Mucosa of rectum (tissue), 2 donors: Measurements from ENCODE around the gene DLD.
A peak's percentile ranks its signal among the peaks of the same experiment; 100 is the strongest.
"Not testable (repeated sequence)": the region's sequence is repeated elsewhere in the genome, so short reads cannot be mapped to it uniquely, and the experiment has no call there.

ENCODE experiments used
- H3K27ac ChIP-seq, 2 donors: one replicate each; pipeline ENCODE4 v1.7.0; 2013; ENCODE audit warnings: inconsistent platforms in 2 of 2, low read depth in 2 of 2, low read length in 2 of 2
- H3K27me3 ChIP-seq, 2 donors: one replicate each; pipeline ENCODE4 v1.7.0; 2013; ENCODE audit warnings: low read length in 2 of 2; ENCODE audit not compliant: control insufficient read depth in 2 of 2, insufficient read depth in 2 of 2
- H3K36me3 ChIP-seq, 2 donors: one replicate each; pipeline ENCODE4 v1.7.0; 2013; ENCODE audit warnings: low read length in 2 of 2; ENCODE audit not compliant: control insufficient read depth in 2 of 2, insufficient read depth in 2 of 2
- H3K4me1 ChIP-seq, 2 donors: one replicate each; pipeline ENCODE4 v1.7.0; 2013; ENCODE audit warnings: low read length in 2 of 2, mild to moderate bottlenecking in 1 of 2; ENCODE audit not compliant: control insufficient read depth in 2 of 2, insufficient read depth in 2 of 2
- H3K4me3 ChIP-seq, 2 donors: one replicate each; pipeline ENCODE4 v1.7.0; 2013; ENCODE audit warnings: low read length in 2 of 2
- H3K9ac ChIP-seq, 2 donors: one replicate each; pipeline ENCODE4 v1.7.0; 2013; ENCODE audit warnings: low read length in 2 of 2, low read depth in 1 of 2, mild to moderate bottlenecking in 1 of 2
- H3K9me3 ChIP-seq, 2 donors: one replicate each; pipeline ENCODE4 v1.7.0; 2013; ENCODE audit warnings: low read length in 2 of 2; ENCODE audit not compliant: control insufficient read depth in 2 of 2
- donor health status: healthy.
- donor health status: Normal muscosa, but diverticular disease.

The DLD gene

DNA sequence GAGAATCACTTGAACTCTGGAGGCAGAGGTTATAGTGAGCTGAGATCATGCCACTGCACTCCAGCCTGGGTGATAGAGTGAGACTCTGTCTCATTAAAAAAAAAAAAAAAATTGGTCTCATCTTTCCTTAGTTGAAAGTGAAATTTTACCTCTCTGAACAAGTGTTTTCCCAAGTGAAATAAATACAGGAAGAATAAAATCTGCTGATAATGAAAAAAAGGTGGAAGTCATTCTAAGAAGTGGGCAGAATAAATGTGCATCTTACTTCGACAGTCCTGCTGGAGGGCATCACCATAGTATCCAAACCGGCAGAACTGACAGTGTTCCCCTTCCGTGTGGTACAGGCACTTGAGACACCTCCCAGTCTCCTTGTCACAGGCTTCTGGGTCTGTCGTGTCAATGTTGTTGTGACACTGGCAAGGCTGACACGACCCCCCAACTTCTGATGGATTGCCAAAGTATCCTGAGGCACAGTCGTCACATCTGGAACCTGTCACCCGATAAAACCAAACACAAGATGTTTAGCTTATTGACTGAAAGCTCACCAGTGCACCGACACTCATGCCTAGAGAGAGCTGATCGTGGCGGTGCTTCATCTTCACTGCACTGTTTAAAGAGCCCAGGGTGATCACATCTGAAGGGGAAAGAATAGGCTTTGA is 62.4 kb downstream of the DLD start:
- no peaks in the 10 kb centered on the region for H3K9me3 ChIP-seq
- H3K4me1 ChIP-seq = no peaks in the 10 kb centered on the region
- no peak overlapping the region for H3K9ac ChIP-seq
- H3K36me3 ChIP-seq = peaks cover 27 to 61% of the 10 kb centered on the region in 2 donors
- no peak overlapping the region for H3K27ac ChIP-seq
- no peak overlapping the region for H3K4me3 ChIP-seq
- no peaks in the 10 kb centered on the region for H3K27me3 ChIP-seq

DNA sequence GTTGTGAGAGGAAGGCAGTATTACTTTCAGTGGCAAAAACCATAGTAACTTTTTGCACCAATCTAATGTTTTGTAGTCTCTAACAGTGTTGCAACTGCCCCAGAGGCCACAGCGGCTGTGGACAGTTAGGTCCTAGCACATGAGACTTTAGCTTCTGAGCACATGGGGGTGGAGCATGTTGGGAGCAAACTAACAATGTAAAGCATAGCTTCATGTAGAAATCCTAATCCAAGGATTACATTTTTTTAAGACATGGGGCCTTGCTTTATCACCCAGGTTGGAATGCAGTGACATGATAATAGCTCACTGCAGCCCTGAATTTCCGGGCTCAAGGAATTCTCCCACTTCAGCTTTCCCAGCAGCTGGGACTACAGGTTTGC is 62.9 kb downstream of the DLD start:
- no peak overlapping the region for H3K9ac ChIP-seq
- H3K4me1 ChIP-seq = no peaks in the 10 kb centered on the region
- H3K27me3 ChIP-seq = no peaks in the 10 kb centered on the region
- no peak overlapping the region for H3K4me3 ChIP-seq
- no peaks in the 10 kb centered on the region for H3K9me3 ChIP-seq
- H3K36me3 ChIP-seq = peaks cover 25 to 57% of the 10 kb centered on the region in 2 donors
- H3K27ac ChIP-seq = no peak overlapping the region

DNA sequence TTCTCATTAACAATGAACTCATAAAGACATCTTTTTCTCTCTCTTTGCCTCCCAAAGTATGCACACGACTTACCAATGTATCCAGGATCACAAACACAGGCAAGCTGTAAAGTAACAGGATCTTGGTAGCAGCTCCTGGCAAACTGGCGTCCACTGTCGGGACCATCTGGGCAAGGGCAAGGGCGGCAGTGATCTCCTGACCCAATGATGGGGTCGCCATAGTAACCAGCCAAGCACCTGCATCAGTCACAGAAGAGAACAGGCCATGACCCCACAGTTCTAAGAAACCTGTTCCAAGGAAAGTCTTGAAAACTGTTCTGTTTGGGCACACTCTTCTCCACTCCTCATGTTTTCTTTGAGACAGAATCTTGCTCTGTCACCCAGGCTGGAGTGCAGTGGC is 64.4 kb downstream of the DLD start:
- H3K27me3 ChIP-seq = no peaks in the 10 kb centered on the region
- H3K9ac ChIP-seq = no peak overlapping the region
- H3K4me3 ChIP-seq = no peak overlapping the region
- peaks cover 32 to 63% of the 10 kb centered on the region in 2 donors for H3K36me3 ChIP-seq
- H3K4me1 ChIP-seq = no peaks in the 10 kb centered on the region
- H3K9me3 ChIP-seq = no peaks in the 10 kb centered on the region
- H3K27ac ChIP-seq = no peak overlapping the region

GRCh38 chr7:107956950-107957349 is 66.0 kb downstream of the DLD start:
- H3K27ac ChIP-seq, H3K9me3 ChIP-seq, H3K27me3 ChIP-seq, H3K9ac ChIP-seq, H3K4me1 ChIP-seq, H3K4me3 ChIP-seq: not testable (repeated sequence)
- H3K36me3 ChIP-seq = peaks cover 35 to 62% of the 10 kb centered on the region in 2 donors

GRCh38 chr7:107957436-107957835 is 66.5 kb downstream of the DLD start:
- Histone ChIP-seq H3K9me3 (no peaks in the 10 kb centered on the region), H3K36me3 (peaks cover 35 to 61% of the 10 kb centered on the region in 2 donors), H3K4me1 (no peaks in the 10 kb centered on the region), H3K27me3 (no peaks in the 10 kb centered on the region), H3K4me3 (no peak overlapping the region), H3K9ac (no peak overlapping the region), H3K27ac (peak overlapping the region in 1 of 2 donors; percentile 64)

DNA sequence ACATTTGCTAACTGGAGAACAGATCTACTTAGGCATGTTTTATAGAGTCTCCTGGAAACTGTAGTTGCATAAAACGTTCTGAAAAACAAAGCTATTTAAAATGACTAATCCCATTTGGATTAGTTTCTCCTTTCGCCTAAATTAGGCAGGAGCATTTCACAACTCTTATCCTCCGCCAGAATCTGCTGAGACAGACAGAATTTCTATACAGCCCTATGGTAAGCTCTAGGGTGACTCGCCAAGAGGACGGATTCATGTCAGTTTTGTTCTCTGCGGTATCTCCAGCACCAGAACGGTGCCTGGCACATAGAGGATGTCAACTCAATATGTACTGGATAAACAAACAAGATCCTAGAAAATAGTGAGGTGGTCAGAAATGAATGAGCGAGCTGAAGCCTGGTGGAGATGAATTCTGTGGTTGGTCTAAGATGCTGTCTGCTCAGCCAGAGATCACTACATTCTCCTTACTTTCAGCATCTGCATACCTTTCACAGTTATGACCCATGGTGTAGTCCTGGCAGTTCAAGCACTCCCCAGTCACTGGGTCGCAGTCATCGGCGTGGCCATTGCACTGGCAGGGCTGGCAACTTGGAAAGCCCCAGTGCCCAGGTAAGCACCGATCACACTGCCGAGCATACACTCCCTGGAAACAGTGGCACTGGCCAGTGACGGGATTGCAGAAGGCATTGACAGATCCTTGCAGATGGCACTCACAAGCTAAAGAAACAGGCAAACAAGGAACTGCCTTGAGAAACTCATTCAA is 68.0 kb downstream of the DLD start:
- no peak overlapping the region for H3K9ac ChIP-seq
- H3K27me3 ChIP-seq = no peaks in the 10 kb centered on the region
- no peaks in the 10 kb centered on the region for H3K9me3 ChIP-seq
- H3K36me3 ChIP-seq = peaks cover 23 to 58% of the 10 kb centered on the region in 2 donors
- peak overlapping the region in 1 of 2 donors; percentile 46 for H3K27ac ChIP-seq
- no peaks in the 10 kb centered on the region for H3K4me1 ChIP-seq
- no peak overlapping the region for H3K4me3 ChIP-seq

DNA sequence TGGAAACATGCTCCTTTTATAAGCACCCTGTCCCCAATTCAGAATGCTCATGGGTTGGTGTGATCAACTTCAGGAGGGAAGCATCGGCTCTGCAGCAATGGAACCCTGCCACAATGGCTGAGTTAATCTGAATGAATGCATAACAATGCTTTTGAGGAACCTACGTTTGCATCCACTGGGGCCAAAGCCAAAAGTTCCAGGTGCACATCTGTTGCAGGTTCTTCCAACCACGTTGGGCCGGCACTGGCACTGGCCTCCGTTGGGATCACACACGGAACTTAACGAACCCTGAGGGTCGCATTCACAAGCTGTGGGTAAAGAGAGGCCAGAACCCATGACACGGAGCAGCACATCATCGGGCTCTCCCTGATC is 68.5 kb downstream of the DLD start:
- peaks cover 26 to 63% of the 10 kb centered on the region in 2 donors for H3K36me3 ChIP-seq
- H3K27me3 ChIP-seq = no peaks in the 10 kb centered on the region
- H3K27ac ChIP-seq = peak overlapping the region in 1 of 2 donors; percentile 46
- no peaks in the 10 kb centered on the region for H3K4me1 ChIP-seq
- no peak overlapping the region for H3K4me3 ChIP-seq
- H3K9ac ChIP-seq = no peak overlapping the region
- H3K9me3 ChIP-seq = no peaks in the 10 kb centered on the region

DNA sequence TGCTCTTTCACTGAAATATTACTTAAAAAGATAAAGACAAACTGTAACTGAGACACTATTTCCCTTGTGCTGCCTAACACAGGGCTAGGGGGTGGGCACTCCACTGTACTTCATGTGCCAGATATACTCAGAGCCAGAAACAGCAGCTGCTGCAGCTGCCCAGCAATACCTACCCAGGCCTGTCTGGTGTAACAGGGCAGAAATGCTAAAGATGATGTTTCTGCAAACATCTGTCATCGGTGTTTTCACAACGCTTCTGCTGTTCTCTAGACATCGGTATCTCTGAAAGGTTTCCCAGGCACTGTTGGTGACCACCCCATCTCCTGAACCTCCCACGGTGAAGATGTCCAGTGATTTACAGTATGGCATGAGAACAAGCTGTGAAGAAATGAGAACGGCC is 69.3 kb downstream of the DLD start:
- H3K27ac ChIP-seq = no peak overlapping the region
- H3K27me3 ChIP-seq = no peaks in the 10 kb centered on the region
- no peaks in the 10 kb centered on the region for H3K4me1 ChIP-seq
- H3K4me3 ChIP-seq = no peak overlapping the region
- H3K9me3 ChIP-seq = no peaks in the 10 kb centered on the region
- peaks cover 28 to 66% of the 10 kb centered on the region in 2 donors for H3K36me3 ChIP-seq
- H3K9ac ChIP-seq = no peak overlapping the region

DNA sequence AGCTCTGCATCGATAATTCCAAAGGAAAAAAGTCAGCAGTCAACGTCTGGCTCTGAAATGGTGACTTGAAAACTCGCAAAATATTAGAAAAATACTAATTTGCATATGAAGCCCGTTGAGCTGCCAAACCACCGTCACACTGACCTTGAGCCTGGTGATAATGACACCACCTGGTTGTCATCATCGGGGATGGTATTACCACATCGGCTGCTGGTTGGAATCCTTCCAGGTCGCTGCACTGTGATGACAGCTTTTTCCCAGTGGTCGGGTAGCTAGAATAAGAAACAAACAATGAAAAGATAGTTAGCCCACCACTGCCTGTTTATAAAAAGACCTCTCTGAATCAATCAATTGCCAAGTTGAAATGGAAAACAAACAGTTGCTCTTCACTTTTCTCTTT is 70.4 kb downstream of the DLD start:
- H3K4me3 ChIP-seq = no peak overlapping the region
- no peaks in the 10 kb centered on the region for H3K27me3 ChIP-seq
- H3K4me1 ChIP-seq = no peaks in the 10 kb centered on the region
- peaks cover 28 to 64% of the 10 kb centered on the region in 2 donors for H3K36me3 ChIP-seq
- no peak overlapping the region for H3K9ac ChIP-seq
- no peak overlapping the region for H3K27ac ChIP-seq
- H3K9me3 ChIP-seq = no peaks in the 10 kb centered on the region

- H3K9ac ChIP-seq = no peak overlapping the region
- H3K27me3 ChIP-seq = no peaks in the 10 kb centered on the region
- H3K9me3 ChIP-seq = no peaks in the 10 kb centered on the region
- peaks cover 28 to 54% of the 10 kb centered on the region in 2 donors for H3K36me3 ChIP-seq
- H3K4me1 ChIP-seq = peaks cover 3 to 6% of the 10 kb centered on the region in 2 donors
- H3K4me3 ChIP-seq = no peak overlapping the region
- no peak overlapping the region for H3K27ac ChIP-seq
Observed at GRCh38 chr7:107962817-107963216, 71.8 kb downstream of the DLD start.
